ENCODE measurements around the gene CELF1.

Gene CELF1

DNA sequence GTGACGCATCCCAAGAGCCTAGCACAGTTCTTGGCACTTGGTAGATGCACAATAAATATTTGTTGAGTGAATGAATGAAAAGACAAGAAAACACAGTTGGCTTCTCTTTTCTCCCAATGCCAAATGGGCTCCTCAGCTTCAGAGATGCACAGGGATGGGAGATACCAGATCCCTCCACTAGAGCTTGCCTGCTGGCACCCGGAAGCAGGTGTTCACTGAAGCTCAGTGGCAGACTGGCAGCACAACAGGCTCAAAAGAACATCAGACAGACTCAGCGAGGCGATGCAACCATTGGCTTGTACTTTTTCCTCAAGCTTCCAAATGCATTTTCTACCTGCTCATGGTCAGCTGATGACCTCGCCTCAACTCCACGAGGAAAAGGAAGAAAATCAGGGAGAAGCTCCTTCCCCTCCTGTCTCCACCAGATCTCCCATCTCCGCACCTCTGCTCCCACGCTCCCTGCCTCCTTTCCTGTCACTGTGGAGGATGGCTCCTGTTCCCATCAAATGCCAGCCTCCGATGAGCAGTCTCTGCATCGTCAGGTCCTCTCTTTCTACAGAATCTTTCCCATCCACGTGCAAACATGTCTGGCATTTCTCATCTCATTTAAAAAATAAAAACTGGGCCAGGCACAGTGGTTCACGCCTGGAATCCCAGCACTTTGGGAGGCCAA lies 109.8 kb downstream of the CELF1 start:
- no peak for DNase-seq

DNA sequence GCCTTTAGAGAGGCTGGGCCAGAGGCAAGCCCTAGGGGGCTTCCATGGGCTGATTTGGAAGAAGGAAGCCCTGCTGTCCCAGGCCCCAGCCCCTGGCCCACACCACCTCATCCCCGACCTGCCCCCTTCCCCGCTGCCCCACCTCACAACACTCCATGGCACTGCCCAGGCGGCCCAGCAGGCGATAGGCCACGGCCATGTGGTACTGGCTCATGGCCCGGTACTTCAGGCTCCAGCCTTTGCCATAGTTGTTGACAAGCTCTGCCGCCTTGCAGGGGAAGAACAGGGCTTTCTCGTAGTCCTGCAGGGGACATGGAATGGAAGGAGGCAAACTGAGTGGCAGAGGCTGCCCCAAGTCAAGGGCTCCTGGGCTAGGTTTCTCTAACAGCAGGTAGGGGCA lies 110.4 kb downstream of the CELF1 start:
- DNase-seq = no peak

DNA sequence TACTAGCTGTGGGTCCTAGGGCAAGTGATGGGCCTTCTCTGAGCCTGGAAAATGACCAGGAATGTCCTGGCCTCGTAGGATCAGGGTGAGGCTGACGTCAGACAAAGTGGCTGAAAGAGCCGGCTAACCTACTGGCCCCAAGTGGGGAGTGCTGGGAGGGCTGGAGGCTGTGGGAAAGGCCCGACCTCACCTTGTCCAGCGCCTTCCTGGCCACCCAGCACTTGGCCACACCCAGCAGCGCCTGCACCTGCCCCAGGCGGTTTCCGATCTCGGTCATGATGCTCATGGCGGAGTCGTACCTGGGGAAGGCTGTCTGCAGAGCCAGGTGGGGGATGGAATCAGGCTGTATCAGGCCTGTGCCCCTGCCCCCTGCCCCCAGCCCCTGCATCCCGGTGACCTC lies 111.5 kb downstream of the CELF1 start:
- DNase-seq = no peak

DNA sequence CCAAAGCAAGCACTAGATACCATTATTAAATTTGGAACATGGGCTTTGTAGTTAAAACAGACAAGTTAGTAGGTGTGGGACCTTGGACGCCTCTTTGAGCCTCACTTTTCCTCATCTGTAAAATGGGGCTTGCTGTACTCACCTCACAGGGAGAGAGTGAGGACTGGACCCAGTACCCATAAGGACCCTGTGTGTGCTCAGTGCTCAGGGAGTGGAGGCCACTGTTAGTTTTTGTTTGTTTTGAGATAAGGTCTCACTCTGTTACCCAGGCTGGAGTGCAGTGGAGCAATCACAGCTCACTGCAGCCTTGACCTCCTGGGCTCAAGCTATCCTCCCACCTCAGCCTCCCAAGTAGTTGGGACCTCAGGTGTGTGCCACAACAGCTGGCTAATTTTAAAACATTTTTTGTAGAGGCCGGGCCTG lies 112.9 kb downstream of the CELF1 start:
- no peak for DNase-seq

DNA sequence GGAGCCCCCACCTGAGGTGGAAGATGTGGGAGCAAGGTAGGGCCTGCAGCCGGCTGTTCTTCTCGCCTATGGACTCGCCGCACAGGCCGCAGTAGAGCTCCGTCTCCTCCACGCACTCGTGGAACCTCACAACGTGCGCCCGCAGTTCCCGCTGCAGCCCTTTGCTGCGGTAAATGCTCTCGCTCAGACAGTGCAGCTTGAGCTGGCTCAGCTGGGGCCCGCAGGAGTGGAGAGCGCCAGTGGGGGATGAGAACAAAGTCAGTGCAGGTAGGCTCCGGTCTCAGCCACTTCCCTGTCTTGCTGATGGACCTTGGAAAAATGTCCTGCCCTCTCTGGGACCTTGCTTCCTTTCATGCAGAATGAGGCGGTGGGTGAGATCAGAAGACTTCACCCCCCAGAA lies 114.2 kb downstream of the CELF1 start:
- DNase-seq = no peak

DNA sequence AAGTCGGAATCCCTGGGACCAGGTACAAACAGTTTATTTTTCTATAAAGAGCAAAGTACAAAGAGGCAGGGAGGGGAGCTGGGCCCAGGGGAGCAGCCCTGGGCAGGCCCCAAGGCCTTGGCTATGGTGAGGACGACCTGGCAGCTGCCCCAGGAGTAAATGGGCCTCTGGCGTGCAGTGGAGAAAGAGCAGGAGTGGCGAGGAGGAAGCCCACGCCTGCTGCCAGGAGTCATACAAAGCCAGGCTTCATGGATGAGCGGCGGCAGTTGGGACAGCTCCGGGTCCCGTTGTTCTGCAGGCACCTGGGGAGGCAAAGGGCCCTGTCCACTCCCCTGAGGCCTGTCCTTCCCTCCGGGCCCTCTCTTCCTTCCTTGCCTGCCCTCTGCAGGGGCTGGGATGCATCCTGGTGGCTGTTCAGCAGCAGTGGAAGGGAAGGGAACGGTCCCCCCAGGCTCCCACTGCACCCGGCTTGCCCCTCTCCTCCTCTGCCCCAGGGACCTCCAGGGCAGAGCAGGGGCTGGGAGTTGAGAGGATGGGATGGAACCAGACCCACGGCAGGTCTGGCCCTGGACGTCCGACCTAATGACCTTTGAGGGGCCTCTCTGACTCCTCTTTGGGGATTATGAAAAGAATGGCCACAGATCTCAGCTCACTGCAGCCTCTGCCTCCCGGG lies 115.0 kb downstream of the CELF1 start:
- DNase-seq = no peak

DNA sequence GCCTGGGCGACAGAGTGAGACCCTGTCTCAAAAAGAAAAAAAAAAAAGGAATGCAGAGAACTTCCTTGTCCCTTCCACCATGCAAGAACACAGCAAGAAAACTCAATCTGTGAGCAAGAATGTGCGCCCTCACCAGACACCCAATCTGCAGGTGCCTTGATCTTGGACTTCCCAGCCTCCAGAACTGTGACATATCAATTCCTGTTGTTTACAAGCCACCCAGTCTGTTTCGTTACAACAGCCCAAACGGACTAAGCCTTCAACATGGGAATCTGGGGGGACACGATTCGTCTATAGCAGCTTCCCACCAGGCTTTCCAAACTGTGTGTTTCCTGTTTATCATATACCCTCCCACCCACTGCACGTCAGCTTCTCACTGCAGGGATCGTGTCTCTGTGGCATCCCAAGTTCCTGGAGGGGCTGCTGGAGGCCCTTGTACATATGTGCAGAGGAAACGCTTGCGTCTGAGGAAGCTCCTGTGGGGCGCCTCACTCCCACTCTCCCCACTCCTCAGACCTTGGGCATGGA lies 115.7 kb downstream of the CELF1 start:
- no peak for DNase-seq

DNA sequence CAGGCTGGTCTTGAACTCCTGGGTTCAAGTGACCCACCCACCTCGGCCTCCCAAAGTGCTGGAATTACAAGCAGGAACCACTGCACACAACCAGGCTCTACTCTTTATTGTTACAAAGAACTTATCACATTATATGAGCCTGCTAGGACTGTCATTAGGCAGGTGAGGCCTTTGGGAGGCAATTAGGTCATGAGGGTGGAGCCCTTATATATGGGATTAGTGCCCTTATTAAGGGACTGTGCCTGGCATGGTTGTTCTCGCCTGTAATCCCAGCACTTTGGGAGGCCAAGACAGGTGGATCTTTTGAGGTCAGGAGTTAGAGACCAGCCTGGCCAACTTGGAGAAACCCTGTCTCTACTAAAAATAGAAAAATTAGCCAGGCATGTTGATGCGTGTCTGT lies 116.2 kb downstream of the CELF1 start:
- DNase-seq = no peak

DNA sequence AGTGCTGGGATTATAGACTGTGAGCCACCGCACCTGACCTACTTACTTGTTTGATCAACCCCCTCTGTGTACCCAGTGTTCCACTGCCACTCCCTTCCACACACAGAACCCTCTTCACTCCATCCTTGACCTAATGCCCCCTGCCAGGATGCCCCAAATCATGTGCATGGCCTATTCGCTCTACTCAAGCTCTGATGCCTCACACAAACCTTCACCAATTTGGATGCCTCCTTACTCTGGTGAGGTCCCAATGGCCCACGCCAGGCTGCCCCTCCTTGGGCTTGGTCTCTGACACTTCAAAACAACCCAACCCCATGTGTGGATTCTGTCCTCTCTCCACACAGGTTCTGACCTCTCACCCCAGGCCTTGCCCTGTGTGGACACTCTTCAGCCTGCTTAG lies 117.2 kb downstream of the CELF1 start:
- DNase-seq = no peak

DNA sequence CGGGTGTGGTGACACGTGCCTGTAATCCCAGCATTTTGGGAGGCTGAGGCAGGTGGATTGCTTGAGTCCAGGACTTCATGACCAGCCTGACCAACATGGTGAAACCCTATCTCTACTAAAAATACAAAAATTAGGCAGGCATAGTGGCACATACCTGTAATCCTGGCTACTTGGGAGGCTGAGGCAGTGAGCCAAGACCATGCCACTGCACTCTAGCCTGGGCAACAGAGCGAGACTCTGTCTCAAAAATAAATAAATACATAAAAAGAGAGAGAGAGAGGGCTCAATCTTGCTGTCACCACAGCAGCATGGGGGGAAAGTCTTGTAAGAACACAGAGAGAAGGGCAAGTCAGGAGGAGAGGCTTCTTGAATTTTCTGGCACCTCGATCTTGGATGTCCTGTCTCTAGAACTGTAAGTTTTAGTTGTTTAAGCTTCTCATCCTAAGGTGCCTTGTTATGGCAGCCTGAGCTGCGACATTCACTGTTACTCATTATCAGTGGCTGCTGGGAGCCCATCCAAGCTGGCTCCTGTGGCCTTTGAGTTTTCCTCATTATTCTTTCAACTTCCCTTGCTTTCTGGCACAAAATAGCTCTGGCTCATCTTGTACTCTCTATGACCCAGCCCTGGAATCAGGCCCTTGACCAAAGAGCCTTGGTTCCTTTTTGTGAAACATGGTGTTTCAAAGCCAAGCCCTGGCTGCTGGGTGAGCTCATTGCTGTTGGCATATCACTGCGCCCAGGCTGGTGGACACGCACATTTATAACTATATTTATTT lies 118.7 kb downstream of the CELF1 start:
- DNase-seq = no peak

DNA sequence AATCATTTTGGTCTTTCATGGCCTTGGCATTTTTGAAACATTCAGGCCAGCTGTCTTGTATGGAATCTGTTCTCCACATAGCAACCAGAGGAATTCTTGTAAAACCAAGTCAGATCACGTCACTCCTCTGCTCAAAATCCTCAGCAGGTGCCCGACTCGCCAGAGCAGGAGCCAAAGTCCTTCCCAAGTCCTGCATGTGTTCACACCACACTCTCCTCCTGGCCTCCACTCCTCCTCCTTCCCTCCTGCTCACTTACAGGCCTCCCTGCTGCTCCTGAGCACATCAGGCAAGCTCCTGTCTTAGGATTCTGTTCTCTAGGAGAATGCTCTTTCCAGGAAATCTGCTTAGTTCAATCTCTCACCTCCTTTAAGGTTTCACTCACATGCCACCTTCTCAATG lies 119.8 kb downstream of the CELF1 start:
- no peak for DNase-seq

DNA sequence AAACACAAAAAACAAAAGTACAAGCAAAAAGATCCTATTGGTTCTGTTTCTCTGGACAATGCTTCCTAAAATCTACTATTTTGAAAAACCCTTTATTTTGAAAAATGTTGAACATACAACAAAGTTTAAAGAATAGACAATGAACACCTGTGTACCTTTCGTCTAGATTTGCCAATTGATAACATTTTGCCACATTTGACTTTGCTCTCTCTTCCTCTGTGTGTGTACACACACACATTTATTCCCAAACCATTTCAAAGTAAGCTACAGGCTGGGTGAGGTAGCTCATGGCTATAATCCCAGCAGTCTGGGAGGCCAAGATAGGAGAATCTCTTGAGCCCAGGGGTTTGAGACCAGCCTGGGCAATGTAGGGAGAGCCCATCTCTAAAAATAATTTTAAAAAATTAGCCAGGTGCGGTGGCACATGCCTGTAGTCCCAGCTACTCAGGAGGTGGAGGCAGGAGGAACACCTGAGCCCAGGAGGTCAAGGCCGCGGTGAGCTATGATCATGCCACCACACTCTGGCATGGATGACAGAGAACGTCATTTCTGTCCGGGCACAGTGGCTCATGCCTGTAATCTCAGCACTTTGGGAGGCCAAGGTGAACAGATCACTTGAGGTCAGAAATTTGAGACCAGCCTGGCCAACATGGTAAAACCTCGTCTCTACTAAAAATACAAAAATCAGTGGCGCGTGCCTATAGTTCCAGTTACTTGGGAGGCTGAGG lies 121.4 kb downstream of the CELF1 start:
- no peak for DNase-seq

DNA sequence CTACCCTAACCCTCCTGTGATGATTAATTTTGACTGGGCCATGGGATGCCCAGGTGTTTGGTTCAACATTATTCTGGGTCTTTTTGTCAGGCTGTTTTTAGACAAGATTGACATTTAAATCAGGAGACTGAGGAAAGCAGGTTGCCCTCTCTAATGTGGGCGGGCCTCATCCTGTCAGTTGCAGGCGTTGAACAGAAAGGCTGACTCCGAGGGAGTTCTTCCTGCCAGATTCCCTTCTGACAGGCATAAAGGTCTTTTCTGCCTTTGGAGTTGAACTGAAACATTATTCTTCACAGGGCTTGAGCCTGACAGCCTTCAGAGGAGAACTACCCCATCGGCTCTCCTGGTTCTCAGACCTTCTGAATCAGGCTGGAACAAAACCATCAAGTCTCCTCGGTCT lies 122.4 kb downstream of the CELF1 start:
- DNase-seq = no peak

DNA sequence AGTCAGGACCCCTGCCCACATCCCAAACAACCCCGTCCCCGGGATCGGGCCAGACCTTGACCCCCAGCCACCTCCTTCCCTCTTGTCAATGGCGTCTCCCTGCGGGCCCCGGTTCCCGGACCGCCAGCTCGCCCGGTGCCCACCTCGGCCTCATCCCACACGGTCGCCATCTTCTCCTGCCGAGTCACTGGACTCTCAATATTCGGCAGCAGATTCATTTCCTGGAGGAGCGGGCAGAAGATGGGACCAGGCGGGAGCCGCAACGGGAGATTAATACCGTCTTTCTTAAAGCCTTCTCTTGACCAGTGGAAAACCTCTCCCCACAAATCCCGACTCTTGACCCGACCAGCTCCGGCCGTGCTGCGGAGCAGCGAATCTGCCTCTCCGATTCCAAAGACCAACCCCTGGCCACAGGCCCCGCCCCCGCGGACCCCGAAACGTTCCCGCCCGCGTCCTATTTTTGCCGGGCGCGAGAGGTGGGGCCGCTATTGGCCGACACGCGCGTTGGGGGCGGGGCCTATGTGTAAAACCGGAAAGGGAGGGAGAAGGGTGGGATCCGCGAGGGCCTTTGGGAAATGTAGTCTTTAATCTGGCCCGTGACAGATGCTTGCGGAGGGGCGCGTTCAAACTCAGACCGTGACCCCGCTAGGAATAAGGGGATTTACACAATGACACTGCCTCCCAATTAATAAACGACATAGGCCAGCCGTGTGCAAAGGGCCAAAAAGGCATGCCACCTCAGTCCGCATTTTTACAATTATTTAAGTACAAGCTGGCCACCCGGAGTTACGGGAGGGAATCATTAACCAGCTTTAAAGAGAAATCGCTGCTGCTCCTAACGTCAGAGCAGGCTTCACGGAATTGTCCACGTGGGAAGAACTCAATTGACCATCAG lies 126.6 kb downstream of the CELF1 start, which contains the start of gene PSMC3:
PSMC3 (minus strand) TSS at position 378 of the 895 bp plus-strand sequence; CDS start at position 218, 160 bp downstream.
- peak; percentile 99 for DNase-seq

DNA sequence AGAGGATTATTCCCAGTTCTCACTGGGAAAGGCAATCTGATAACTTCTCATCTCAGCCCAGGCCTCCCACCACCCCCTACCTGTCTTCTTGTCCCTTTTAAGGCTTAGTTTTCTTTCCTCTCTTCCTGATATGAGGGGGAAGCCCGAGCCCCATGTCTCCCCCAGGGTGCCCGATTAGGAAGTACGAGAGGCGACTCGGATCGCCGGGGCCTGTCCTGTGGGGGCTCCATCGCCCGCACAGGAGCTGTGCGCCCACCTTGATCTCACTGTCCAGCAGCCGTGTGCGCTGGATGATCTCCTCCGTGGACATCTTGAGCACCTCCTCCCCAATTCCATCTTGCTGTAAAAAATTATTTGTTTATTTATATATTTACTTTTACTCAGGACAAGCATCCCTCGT lies 127.3 kb downstream of the CELF1 start:
- no peak for DNase-seq

DNA sequence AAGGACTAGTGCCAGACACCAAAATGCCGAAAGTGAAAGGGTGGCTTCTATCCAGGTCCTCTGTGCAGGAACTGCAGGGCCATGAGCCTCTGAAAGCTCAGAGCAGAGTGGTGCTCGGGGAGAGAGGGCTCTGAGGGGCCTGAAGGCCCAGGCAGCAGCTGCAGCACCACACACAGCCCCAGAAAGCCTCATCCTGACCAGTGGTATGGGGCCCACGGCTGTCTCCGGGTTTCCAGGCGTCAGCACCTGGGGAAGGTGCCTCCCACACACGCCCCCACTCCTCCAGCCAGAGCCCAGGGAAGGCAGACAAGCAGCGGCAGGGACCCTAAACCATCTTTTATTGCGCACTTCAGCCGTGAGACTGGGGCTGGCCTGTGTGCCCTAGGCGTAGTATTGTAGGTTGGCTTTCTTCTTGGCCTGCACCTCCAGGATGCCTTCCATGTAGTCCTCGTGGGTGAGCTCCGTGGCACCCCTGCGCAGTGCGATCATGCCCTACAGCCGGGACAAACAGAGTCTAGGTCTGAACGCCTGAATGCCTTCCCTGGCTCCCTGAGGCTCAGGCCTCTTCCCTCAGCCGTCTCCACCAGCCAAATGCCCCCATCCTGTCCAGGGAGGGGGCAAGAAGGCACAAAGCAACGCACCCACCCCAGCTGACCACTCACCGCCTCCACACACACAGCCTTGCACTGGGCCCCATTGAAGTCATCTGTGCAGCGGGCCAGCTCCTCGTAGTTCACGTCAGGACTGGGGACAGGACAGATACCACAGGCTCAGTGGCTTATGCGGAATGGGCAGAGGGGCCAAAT lies 134.3 kb downstream of the CELF1 start:
- DNase-seq = no peak

DNA sequence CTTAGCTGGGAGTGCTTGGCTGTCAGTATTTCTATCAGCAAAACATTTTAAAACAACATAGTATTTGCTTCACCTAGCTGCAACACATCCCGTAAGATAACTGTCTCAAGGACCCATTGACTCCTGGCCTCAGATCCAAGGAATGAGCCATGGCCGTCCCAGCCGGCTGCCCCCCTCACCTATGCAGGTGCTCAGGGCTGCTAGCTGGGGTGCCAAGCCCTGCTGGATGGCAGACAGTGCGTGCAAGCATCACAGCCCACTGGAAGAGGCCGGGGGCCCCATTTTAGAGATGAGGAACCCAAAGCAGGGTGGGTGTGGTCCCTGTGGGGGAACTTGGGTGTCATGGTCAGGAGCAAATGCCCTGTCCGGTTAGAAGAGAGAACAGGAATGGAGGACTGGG lies 135.2 kb downstream of the CELF1 start:
- DNase-seq = no peak

DNA sequence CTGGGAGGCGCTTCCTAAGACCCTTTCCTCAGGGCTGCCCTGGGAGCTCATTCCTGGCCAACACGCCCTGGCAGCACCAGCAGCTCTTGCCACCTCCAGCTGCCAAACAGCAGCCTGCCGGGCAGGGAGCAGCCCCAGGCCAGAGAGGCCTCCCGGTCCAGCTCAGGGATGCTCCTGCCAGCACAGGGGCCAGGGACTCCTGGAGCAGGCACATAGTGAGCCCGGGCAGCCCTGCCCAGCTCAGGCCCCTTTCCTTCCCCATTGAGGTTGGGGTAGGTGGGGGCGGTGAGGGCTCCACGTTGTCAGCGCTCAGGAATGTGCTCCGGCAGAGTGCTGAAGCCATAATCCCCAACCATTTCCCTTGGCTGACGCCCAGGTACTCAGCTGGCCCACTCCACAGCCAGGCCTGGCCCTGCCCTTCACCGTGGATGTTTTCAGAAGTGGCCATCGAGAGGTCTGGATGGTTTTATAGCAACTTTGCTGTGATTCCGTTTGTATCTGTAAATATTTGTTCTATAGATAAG lies 136.9 kb downstream of the CELF1 start:
- no peak for DNase-seq

Data from retina (tissue), 1 donor.